ENCODE results near the gene C1QTNF8.
A peak's percentile ranks its signal among the peaks of the same experiment; 100 is the strongest.

C1QTNF8 gene

GRCh38 chr16:1106659-1107058, 10.6 kb upstream of the C1QTNF8 start:
- TF ChIP-seq, protein P1, sequence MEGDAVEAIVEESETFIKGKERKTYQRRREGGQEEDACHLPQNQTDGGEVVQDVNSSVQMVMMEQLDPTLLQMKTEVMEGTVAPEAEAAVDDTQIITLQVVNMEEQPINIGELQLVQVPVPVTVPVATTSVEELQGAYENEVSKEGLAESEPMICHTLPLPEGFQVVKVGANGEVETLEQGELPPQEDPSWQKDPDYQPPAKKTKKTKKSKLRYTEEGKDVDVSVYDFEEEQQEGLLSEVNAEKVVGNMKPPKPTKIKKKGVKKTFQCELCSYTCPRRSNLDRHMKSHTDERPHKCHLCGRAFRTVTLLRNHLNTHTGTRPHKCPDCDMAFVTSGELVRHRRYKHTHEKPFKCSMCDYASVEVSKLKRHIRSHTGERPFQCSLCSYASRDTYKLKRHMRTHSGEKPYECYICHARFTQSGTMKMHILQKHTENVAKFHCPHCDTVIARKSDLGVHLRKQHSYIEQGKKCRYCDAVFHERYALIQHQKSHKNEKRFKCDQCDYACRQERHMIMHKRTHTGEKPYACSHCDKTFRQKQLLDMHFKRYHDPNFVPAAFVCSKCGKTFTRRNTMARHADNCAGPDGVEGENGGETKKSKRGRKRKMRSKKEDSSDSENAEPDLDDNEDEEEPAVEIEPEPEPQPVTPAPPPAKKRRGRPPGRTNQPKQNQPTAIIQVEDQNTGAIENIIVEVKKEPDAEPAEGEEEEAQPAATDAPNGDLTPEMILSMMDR (IDR thresholded peaks at IDR 0.05; ENCODE audit: borderline replicate concordance, control extremely low read depth, extremely low read depth, insufficient read depth, missing control alignments) = no peak
- DNase-seq (ENCODE audit: low spot score) = no peak
- in situ Hi-C loops (cut with MboI; ENCODE audit: low sequenced_read_pairs, unreplicated experiment) = no loop called here

DNA sequence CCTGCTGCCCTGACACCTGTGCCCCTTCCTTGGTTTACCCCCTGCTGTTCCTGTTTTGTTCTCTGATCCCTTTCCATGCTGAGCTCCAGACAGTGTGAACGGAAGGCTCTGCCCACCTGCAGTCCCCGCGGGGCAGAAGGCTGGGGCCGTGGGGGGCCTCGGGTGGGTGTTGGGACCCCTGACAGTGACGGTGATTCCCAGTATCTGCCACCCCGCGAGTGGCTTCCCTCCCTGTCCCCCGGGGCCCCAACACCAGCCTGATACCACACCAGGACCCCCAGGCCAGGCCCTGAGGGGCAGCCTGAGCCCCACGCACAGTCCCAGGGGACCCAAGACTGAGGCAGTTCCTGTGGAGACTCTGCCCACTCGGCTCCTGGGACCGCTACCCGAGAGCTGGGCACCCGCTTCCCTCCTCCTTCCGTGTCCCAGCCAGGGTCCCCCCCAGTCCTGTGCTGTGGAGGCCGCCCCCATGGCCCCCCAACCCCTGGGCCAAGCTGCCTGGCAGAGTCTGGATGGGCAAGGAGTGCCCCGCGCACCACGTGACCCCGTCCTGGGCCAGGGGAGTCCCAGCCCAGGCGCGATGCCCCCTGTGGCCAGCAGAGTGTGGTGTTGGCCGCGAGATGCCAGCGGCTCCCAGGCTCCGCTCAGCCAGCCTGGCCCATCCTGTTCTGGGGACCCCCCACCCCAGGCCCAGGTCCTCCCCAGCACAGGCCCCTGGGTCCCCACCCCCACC, 10.0 kb upstream of the C1QTNF8 start:
- TF ChIP-seq, protein P1 (IDR thresholded peaks at IDR 0.05; ENCODE audit: borderline replicate concordance, control extremely low read depth, extremely low read depth, insufficient read depth, missing control alignments) = peak; percentile 50
- in situ Hi-C loops (cut with MboI; ENCODE audit: low sequenced_read_pairs, unreplicated experiment) = no loop called here
- peak; percentile 83 for DNase-seq (ENCODE audit: low spot score)

DNA sequence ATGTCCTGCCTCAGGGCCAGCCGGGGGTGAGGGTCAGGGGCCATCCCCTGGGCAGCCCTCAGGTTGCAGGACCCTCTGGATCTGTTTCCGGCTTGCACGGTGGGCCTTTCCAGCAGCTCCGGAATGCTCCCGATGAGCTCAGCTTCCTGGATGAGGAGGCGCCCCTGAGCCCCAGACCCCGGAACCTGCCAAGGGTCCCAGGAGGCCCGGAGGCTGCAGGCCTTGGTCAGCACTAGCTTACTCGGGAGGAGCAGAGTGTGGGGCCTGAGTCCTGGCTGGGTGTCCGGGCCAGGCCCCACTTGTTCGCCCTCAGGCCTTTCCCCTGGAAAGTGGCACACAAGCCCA, 7.6 kb upstream of the C1QTNF8 start:
- DNase-seq (ENCODE audit: low spot score) = no peak
- in situ Hi-C loops (cut with MboI; ENCODE audit: low sequenced_read_pairs, unreplicated experiment) = no loop called here
- TF ChIP-seq, protein P1 (IDR thresholded peaks at IDR 0.05; ENCODE audit: borderline replicate concordance, control extremely low read depth, extremely low read depth, insufficient read depth, missing control alignments) = no peak

- in situ Hi-C loops (cut with MboI; ENCODE audit: low sequenced_read_pairs, unreplicated experiment) = no loop called here
- peak; percentile 93 for DNase-seq (ENCODE audit: low spot score)
- TF ChIP-seq, protein P1 (IDR thresholded peaks at IDR 0.05; ENCODE audit: borderline replicate concordance, control extremely low read depth, extremely low read depth, insufficient read depth, missing control alignments) = peak; percentile 94
Measured at GRCh38 chr16:1102921-1103635, 7.0 kb upstream of the C1QTNF8 start.

GRCh38 chr16:1102333-1102700, 6.3 kb upstream of the C1QTNF8 start:
- in situ Hi-C loops (cut with MboI; ENCODE audit: low sequenced_read_pairs, unreplicated experiment) = no loop called here
- TF ChIP-seq, protein P1 (IDR thresholded peaks at IDR 0.05; ENCODE audit: borderline replicate concordance, control extremely low read depth, extremely low read depth, insufficient read depth, missing control alignments) = no peak
- DNase-seq (ENCODE audit: low spot score) = no peak

- in situ Hi-C loops (cut with MboI; ENCODE audit: low sequenced_read_pairs, unreplicated experiment) = no loop called here
- TF ChIP-seq, protein P1 (IDR thresholded peaks at IDR 0.05; ENCODE audit: borderline replicate concordance, control extremely low read depth, extremely low read depth, insufficient read depth, missing control alignments) = no peak
- no peak for DNase-seq (ENCODE audit: low spot score)
Measured at GRCh38 chr16:1101573-1102332, 5.7 kb upstream of the C1QTNF8 start.

Measured in GM13976 (cell line).